Measurements from ENCODE around the gene RAP2B. TPM values are rescaled to one million over a fixed set of nuclear protein-coding genes. Genes with fewer than 3 reads are reported as not detected.

RAP2B gene
- total and polyA plus RNA-seq, 2 donors (not counting 3 experiments of a cell fraction or from before 2014, with no cell fraction given), result 8.3 to 27.5 TPM

- H3K27me3 ChIP-seq (ENCODE audit: control insufficient read depth in 2 of 2, insufficient read depth in 2 of 2, low read length in 2 of 2), result no peaks in the 10 kb centered on the region
- no peak overlapping the region for H3K4me3 ChIP-seq (replicated peaks in 1 of 3; ENCODE audit: insufficient read depth in 1 of 3, low read depth in 1 of 3, low read length in 3 of 3)
- no peaks in the 10 kb centered on the region for H3K79me2 ChIP-seq (ENCODE audit: control insufficient read depth, insufficient read depth, low read length)
- FAIRE-seq (no peak), DNase-seq (ENCODE audit: low read depth, low spot score) (no peak)
- no TSS peak for BruUV-seq (replicated peaks)
- H3K4me1 ChIP-seq (ENCODE audit: control insufficient read depth, extremely low read depth, insufficient read depth, low read length), result peaks cover 10% of the 10 kb centered on the region
- no peak overlapping the region for H3K4me2 ChIP-seq (ENCODE audit: insufficient read depth, low read length)
- H3K36me3 ChIP-seq (ENCODE audit: control insufficient read depth in 2 of 2, extremely low read depth in 1 of 2, insufficient read depth in 2 of 2, low read length in 2 of 2), result no peaks in the 10 kb centered on the region
- H3K9ac ChIP-seq (replicated peaks; ENCODE audit: extremely low read depth, insufficient read depth, low read length), result no peak overlapping the region
- H3K9me1 ChIP-seq (replicated peaks; ENCODE audit: control insufficient read depth, extremely low read depth, insufficient read depth, low read length), result no peaks in the 10 kb centered on the region
- H2AFZ ChIP-seq (ENCODE audit: low read depth, low read length), result no peak overlapping the region
- no peak for TF ChIP-seq FOS (IDR thresholded peaks at IDR 0.05; ENCODE audit: borderline replicate concordance, insufficient read depth, low read length)
- TF ChIP-seq CTCF (IDR thresholded peaks at IDR 0.05; ENCODE audit: extremely low read depth in 1 of 2, insufficient read depth in 1 of 2, low read depth in 1 of 2, low read length in 2 of 2), result no peak
- TF ChIP-seq EZH2 (IDR thresholded peaks at IDR 0.05; ENCODE audit: borderline replicate concordance, low read depth, low read length, severe bottlenecking), result no peak
- TF ChIP-seq JUN (IDR thresholded peaks at IDR 0.05; ENCODE audit: borderline replicate concordance, insufficient read depth, insufficient read length, low read depth), result no peak
- no peak for TF ChIP-seq POLR2AphosphoS5 (IDR thresholded peaks at IDR 0.05; ENCODE audit: insufficient read depth, low read depth, low read length)
- no peak for TF ChIP-seq POLR2A (IDR thresholded peaks at IDR 0.05; ENCODE audit: low read depth, low read length)
- H3K9me3 ChIP-seq (replicated peaks; ENCODE audit: control insufficient read depth, insufficient read depth, low read length), result no peaks in the 10 kb centered on the region
- dilution Hi-C loops (cut with MboI; ENCODE audit: extremely low pct_ligation_motif_present, low sequenced_read_pairs), result no loop called here
- intact Hi-C loops (cut with micrococcal nuclease), result no loop called here
- POLR2A ChIA-PET, result no interaction called here
- no peaks in the 10 kb centered on the region for H4K20me1 ChIP-seq (replicated peaks; ENCODE audit: control insufficient read depth, extremely low read depth, insufficient read depth, low read length)
- CTCF ChIA-PET, result no interaction called here
- no peak overlapping the region for H3K27ac ChIP-seq (ENCODE audit: insufficient read depth, low read depth, low read length)
These were observed 32.6 kb upstream of the RAP2B start for GRCh38 chr3:153129426-153129825.

- intact Hi-C loops (cut with micrococcal nuclease) (no loop called here), dilution Hi-C loops (cut with MboI; ENCODE audit: extremely low pct_ligation_motif_present, low sequenced_read_pairs) (no loop called here)
- TF ChIP-seq EZH2 (IDR thresholded peaks at IDR 0.05; ENCODE audit: borderline replicate concordance, low read depth, low read length, severe bottlenecking) (no peak), POLR2AphosphoS5 (IDR thresholded peaks at IDR 0.05; ENCODE audit: insufficient read depth, low read depth, low read length) (no peak), POLR2A (IDR thresholded peaks at IDR 0.05; ENCODE audit: low read depth, low read length) (no peak), MYC (IDR thresholded peaks at IDR 0.05; ENCODE audit: low read depth, low read length) (no peak), MAX (IDR thresholded peaks at IDR 0.05; ENCODE audit: insufficient read depth, insufficient read length) (no peak), CTCF (IDR thresholded peaks at IDR 0.05; ENCODE audit: extremely low read depth in 1 of 2, insufficient read depth in 1 of 2, low read depth in 1 of 2, low read length in 2 of 2) (no peak), GATA2 (IDR thresholded peaks at IDR 0.05; ENCODE audit: insufficient read depth, insufficient read length, low read depth, low read length) (no peak), JUN (IDR thresholded peaks at IDR 0.05; ENCODE audit: borderline replicate concordance, insufficient read depth, insufficient read length, low read depth) (no peak), FOS (IDR thresholded peaks at IDR 0.05; ENCODE audit: borderline replicate concordance, insufficient read depth, low read length) (no peak)
- Histone ChIP-seq H4K20me1 (replicated peaks; ENCODE audit: control insufficient read depth, extremely low read depth, insufficient read depth, low read length) (no peaks in the 10 kb centered on the region), H3K4me3 (replicated peaks in 1 of 3; ENCODE audit: insufficient read depth in 1 of 3, low read depth in 1 of 3, low read length in 3 of 3) (no peak overlapping the region), H3K27me3 (ENCODE audit: control insufficient read depth in 2 of 2, insufficient read depth in 2 of 2, low read length in 2 of 2) (no peaks in the 10 kb centered on the region), H3K9me1 (replicated peaks; ENCODE audit: control insufficient read depth, extremely low read depth, insufficient read depth, low read length) (no peaks in the 10 kb centered on the region), H3K9ac (replicated peaks; ENCODE audit: extremely low read depth, insufficient read depth, low read length) (no peak overlapping the region), H3K4me2 (ENCODE audit: insufficient read depth, low read length) (no peak overlapping the region), H3K36me3 (ENCODE audit: control insufficient read depth in 2 of 2, extremely low read depth in 1 of 2, insufficient read depth in 2 of 2, low read length in 2 of 2) (no peaks in the 10 kb centered on the region), H2AFZ (ENCODE audit: low read depth, low read length) (no peak overlapping the region), H3K27ac (ENCODE audit: insufficient read depth, low read depth, low read length) (no peak overlapping the region), H3K79me2 (ENCODE audit: control insufficient read depth, insufficient read depth, low read length) (no peaks in the 10 kb centered on the region), H3K9me3 (replicated peaks; ENCODE audit: control insufficient read depth, insufficient read depth, low read length) (no peaks in the 10 kb centered on the region), H3K4me1 (ENCODE audit: control insufficient read depth, extremely low read depth, insufficient read depth, low read length) (peaks cover 10% of the 10 kb centered on the region)
- ChIA-PET CTCF (interaction anchor here (1.2 to 1.3 kb wide), 2 partner anchors 31 to 87 kb away, joined by 3 to 5 read pairs; no protein-coding TSS in a partner anchor), POLR2A (interaction anchor here (0.9 to 1.6 kb wide), 2 partner anchors 31 to 44 kb away, joined by 3 to 4 read pairs; no protein-coding TSS in a partner anchor)
- FAIRE-seq (no peak), DNase-seq (ENCODE audit: low read depth, low spot score) (no peak)
- BruUV-seq (replicated peaks), result no TSS peak
These were observed 32.2 kb upstream of the RAP2B start for GRCh38 chr3:153129866-153130265.

Measured in endothelial cell of umbilical vein (primary cell).